Daoy (cell line): Measurements from ENCODE around the gene GFOD1. TPM values are rescaled to one million over a fixed set of nuclear protein-coding genes. Genes with fewer than 3 reads are reported as not detected.
"Not testable (repeated sequence)": the region's sequence is repeated elsewhere in the genome, so short reads cannot be mapped to it uniquely, and the experiment has no call there.

Source experiments
- DNase-seq: peaks from one replicate; pipeline ENCODE4 v3.0.0-alpha.2; 2015; ENCODE audit warnings: low read depth
- total RNA-seq: library from RNA; depleted of rRNA; stranded (reverse); fragments of >200 nt; shearing (Covaris generic); gene quantifications from 2 replicates; pipeline ENCODE4 v1.2.3, GENCODE V29; 2014

Gene GFOD1
- total RNA-seq, 1 experiment from 2014 or later: 4.5 TPM

DNA sequence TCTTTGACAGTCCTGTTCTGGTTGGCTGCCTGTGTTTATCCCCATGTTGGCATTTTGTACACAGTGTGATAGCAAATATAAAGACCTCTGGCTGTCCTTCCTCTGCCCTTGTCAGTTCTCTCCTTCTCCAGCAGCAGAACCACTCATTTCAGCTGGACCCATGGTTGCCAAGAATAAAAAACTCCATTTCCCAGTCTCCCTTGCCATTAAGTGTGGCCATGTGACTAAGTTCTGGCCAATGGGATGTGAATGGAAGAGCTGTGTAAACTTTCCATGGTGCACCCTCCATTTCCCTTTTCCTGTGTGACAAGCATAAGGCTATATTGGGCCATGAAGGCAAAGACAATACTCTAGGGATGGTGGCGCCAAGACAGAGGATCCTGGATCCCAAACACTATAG lies 80.6 kb downstream of the GFOD1 start:
- DNase-seq: peak; percentile 22

- DNase-seq: no peak
These were observed 81.4 kb downstream of the GFOD1 start for GRCh38 chr6:13405961-13406477.

GRCh38 chr6:13404892-13405254 lies 82.5 kb downstream of the GFOD1 start:
- no peak for DNase-seq

- peak; percentile 54 for DNase-seq
These were observed 83.0 kb downstream of the GFOD1 start for GRCh38 chr6:13404228-13404891.

DNA sequence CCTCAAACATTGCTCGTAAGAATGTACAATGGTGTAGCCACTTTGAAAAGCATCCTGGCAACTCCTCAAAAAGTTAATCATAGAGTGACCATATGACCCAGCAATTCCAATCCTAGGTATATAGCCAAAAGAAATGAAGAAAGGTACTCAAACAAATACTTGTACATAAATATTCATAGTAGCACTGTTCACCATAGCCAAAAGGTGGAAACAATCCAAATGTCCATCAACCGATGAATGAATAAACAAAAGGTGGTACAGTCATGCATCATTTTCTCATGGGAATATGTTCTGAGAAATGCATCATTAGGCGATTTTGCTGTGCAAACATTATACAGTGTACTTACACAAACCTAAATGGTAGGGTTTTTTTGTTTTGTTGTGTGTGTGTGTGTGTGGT lies 84.7 kb downstream of the GFOD1 start:
- no peak for DNase-seq

DNA sequence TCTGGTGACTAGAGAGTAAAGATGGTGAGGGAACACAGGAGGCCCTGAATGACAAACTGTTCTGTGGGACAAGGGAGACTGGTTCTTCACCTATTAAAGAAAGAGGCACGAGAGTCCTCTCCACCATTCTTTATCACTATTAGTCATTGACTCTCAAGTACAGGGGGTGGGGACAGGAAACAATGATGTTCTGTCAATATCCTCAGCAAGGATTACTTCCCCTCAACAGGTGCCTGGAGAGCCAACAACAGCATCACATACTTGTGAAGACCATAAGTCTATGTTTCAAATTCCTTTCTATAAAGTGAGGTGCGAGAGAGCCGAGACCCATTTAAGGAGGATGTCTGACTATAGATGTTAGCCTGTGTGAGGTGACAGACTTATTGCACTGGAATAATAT lies 86.6 kb downstream of the GFOD1 start:
- no peak for DNase-seq

DNA sequence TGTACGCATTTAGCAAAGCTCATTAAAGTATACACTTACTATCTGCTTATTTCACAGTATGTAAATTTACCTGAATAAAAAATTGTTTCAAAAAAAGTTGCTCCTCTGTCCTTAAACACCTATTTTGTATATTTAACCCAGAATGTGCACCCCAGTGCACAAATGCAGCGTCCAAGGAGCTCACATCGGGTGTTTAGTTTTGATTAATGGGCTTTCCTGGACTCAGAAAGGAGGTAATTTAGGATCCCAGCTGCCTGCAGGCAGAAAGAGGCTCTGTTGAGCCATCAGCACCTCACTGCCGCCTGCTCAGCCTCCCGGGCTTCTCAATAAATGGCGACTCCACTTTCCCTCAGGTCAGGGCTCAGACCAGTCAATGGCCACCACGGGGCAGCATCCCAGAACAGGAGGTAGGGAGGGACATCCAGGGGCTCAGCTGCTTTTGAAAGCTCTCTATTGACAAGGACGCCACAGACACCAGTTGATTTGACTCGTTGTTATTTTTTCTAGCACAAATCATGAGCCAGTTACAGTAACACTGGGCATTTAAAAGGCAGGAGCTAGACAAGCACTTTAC lies 88.9 kb downstream of the GFOD1 start:
- DNase-seq: no peak

DNA sequence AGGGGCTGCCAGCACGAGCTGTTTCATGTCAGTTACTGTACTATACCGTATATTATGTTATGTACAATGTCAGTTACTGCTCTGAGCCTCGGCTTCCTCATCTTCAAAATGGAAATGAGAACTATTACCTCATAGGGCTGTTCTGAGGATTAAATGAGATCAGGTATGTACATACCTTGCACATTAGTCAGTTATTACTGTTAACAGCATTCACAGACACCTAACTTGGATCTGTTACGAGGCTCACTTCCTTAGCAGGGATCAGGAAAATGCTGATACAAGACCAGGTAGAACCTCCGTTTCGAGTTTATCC lies 89.4 kb downstream of the GFOD1 start:
- DNase-seq: no peak

- no peak for DNase-seq
These were observed 89.9 kb downstream of the GFOD1 start for GRCh38 chr6:13397359-13398068.

- no peak for DNase-seq
These were observed 91.1 kb downstream of the GFOD1 start for GRCh38 chr6:13396241-13396792.

- peak; percentile 91 for DNase-seq
These were observed 91.8 kb downstream of the GFOD1 start for GRCh38 chr6:13395272-13396237.

- no peak for DNase-seq
These were observed 94.9 kb downstream of the GFOD1 start for GRCh38 chr6:13392462-13392861.

DNA sequence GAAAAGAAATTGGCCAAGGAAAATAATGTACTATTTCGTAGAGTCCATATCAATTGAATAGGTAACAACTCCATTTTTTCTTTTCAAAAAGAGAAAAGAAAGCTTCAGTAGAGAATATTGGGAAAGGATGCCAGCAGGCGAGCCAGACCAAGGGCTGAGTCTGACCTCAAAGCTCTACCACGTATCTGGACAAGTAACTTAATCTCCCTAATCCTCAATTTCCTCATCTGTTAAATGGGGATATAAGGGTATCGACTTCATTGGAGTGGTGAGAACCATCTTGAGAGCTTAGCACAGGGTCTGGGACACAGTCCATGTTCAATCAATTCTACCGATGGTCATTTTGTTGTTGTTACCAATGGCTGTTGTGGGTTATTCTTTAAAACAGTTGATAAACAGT lies 95.9 kb downstream of the GFOD1 start:
- no peak for DNase-seq

- DNase-seq: no peak
These were observed 96.7 kb downstream of the GFOD1 start for GRCh38 chr6:13390658-13391057.

GRCh38 chr6:13389237-13389636 lies 98.2 kb downstream of the GFOD1 start:
- not testable (repeated sequence) for DNase-seq

DNA sequence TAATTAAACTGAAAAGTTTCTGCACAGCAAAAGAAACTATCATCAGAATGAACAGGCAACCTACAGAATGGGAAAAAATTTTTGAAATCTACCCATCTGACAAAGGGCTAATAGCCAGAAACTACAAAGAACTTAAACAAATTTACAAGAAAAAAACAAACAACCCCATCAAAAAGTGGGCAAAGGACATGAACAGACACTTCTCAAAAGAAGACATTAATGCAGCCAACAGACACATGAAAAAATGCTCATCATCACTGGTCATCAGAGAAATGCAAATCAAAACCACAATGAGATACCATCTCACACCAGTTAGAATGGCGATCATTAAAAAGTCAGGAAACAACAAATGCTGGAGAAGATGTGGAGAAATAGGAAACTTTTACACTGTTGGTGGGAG lies 98.6 kb downstream of the GFOD1 start:
- not testable (repeated sequence) for DNase-seq

GRCh38 chr6:13384966-13385365 lies 102.4 kb downstream of the GFOD1 start:
- no peak for DNase-seq

GRCh38 chr6:13384506-13384905 lies 102.9 kb downstream of the GFOD1 start:
- no peak for DNase-seq

DNA sequence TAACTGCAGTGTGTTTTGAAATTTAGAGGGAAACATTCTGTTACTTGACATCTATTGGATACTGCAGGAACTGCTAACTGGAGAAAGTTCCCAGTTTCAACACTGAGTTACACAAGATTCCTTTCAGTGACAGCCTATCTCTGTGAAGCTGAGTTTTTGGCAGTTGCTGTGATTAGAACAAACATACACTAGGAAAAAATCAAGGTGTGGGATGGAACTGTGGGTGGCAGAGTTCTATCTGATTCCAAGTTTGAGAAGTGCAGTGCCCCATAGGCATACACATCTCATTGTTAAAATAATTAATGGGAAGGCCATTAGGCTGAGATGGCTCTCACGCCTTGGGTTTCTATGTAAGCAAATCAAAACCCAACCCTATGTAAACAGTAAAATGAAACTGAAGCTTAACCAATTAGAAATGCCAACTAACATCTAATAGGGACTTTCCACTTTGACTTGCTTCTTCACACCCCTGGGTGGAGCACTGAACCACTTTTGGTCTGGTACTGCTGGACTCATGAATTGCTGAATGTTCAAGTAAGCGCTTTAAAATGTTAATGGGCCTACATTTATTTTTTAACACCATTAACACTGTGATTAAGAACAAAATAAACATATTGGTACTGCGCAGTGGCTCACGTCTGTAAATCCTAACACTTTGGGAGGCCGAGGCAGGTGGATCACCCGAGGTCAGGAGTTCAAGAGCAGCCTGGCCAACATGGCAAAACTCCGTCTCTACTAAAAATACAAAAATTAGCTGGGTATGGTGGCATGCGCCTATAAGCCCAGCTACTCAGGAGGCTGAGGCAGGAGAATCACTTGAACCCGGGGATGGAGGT lies 103.9 kb downstream of the GFOD1 start:
- peak; percentile 63 for DNase-seq

DNA sequence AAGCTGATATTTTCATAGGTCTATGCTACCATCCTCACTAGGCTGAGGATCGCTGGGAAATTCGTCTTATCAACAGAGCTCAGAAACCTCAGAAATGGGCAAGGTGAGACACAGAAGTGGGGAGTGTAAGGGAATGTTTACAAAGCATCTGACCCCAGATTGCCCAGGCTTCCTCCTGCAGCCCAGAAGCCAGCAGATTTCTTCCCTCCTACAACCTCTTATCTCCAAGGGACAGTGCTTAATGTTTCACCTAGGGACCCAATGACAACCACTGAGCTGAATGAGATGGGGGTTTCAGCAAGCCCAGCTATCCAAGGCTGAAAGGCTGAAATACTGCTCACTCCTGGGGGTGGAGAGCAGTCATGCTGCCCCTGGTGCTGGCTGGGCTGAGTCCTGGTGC lies 106.6 kb downstream of the GFOD1 start:
- no peak for DNase-seq
